Left ventricle myocardium superior (tissue), 1 donor: Measurements from ENCODE around the gene LAPTM5. TPM values are rescaled to one million over a fixed set of nuclear protein-coding genes. Genes with fewer than 3 reads are reported as not detected.
"Not testable (repeated sequence)": the region's sequence is repeated elsewhere in the genome, so short reads cannot be mapped to it uniquely, and the experiment has no call there.

Source experiments
- ATAC-seq: fragments of 200-7000 bp; cut with Tn5 transposase; one replicate; pipeline ENCODE4 v1.9.1; 2020; ENCODE audit warnings: mild to moderate bottlenecking, moderate library complexity
- DNase-seq: peaks from one replicate; pipeline ENCODE4 v3.0.0-alpha.2; 2020
- intact Hi-C: fragments of 100-400 bp; cut with micrococcal nuclease; formaldehyde crosslinking; loops from one replicate; pipeline ENCODE4 v1.11.0; 2022
- total RNA-seq: library from RNA; stranded (reverse); fragmentation: NEBNext Ultra II Directional; extraction: Animal tissue kit (Norgen Biotek cat#: 25700); gene quantifications from one replicate; pipeline ENCODE4 v1.2.1, GENCODE V29; 2021
- donor health status: DM: no; HTN: yes; CAD: no; lungs with severe emphysema.

Gene LAPTM5
- total RNA-seq, 1 donor from 2014 or later: 23.9 TPM

DNA sequence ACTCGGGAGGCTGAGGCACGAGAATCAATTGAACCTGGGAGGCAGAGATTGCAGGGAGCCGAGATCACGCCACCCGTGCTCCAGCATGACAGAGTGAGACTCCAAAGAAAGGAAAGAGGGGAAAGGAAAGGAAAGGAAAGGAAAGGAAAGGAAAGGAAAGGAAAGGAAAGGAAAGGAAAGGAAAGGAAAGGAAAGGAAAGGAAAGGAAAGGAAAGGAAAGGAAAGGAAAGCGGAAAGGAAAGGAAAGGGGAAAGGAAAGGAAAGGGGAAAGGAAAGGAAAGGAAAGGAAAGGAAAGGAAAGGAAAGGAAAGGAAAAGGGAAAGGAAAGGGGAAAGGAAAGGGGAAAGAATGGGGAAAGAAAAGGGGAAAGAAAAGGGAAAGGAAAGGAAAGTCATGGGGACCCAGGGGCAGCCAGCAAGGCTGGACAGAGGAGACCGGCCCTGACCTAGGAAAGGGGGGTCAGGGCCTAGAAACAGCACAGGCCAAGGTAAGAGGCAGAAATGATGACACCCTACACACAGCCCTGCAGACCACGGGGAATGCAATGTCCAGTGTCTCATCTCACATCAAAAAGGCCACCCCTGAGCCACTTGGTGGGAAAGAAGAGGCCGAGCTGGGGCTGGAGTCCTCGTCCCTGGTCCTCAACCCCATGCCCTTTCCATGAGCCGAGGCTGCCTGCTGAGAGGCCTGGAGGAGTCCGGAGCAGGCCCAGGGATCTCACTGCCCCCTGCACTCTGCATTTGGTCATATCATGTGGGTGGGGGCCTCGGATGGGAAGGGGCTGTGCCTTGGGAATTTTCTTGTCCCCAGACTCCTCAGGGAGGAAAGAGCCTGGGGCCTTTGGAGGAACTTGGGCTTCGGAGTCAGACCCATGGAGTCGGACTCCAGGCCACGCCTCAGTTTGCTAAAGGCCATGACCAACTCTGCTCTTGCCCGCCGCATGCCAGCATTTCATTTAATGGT, 18.8 kb upstream of the LAPTM5 start:
- intact Hi-C loops: no loop called here
- ATAC-seq (no peak), DNase-seq (no peak)

DNA sequence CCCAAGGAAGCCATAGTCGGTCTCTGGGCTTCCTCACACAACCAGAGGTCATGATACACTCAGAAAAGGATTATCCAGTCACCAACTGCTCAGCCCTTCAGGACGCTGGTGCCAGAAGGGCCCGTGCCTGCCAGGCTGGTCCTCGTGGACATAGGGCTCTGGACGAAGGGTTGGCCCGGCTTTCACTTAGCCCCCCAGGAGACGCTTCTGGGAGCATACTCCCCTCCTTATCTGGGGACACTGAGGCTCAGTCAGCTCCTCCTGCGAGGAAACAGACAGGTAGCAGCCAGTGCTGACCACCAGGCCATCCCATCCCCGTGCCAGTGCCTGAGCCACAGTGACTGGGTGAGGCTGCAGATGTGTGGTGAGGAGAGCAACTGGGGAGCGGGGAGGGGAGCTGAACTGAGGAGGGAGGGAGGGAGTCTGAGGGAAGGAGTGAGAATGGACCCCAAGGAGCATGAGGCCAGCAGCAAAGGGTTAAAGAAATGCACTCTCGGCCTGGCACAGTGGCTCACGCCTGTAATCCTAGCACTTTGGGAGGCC, 17.9 kb upstream of the LAPTM5 start:
- DNase-seq (no peak), ATAC-seq (no peak)
- intact Hi-C loops: no loop called here

DNA sequence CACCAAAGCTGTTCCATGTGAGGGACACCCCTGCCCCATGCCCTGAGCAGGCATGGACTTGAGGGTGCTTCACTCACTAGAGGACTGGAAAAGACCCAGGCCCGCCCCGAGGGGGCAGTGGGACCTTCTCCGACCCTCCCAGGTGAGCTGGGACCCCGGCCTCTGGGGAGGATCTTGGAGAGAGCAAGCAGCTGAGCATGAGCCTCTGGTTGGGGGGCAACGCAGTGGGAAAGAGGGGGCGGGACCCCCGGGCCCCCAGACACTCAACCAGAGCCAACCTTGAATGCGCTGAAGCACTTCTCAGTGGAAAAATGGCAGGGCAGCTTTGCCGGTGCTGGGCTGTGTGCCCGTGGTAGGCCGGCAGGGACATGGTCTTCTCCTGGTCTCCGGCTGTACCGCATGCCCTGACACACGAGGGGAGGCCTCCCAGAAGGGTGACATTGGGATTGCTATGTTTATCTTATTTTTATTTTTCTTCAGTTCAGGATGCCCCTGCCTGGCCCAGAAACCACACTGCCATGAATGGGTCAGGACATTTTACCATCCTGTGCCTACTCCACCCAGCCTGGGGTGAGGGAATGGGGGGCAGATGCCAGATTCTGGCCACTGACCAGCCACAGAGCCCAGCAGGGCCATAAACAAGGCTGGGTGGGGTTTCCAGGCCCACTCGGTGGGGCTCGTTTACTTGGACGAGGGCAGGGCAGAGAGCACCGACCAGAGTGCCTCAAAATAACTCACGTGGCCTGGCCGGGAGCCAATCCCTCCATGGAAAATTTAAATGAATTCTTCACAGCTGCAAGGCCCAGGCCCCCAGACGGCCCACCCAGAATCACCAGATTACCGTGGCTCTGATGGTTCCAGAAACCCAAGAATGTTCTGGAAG, 17.2 kb upstream of the LAPTM5 start:
- intact Hi-C loops: no loop called here
- ATAC-seq (no peak), DNase-seq (no peak)

DNA sequence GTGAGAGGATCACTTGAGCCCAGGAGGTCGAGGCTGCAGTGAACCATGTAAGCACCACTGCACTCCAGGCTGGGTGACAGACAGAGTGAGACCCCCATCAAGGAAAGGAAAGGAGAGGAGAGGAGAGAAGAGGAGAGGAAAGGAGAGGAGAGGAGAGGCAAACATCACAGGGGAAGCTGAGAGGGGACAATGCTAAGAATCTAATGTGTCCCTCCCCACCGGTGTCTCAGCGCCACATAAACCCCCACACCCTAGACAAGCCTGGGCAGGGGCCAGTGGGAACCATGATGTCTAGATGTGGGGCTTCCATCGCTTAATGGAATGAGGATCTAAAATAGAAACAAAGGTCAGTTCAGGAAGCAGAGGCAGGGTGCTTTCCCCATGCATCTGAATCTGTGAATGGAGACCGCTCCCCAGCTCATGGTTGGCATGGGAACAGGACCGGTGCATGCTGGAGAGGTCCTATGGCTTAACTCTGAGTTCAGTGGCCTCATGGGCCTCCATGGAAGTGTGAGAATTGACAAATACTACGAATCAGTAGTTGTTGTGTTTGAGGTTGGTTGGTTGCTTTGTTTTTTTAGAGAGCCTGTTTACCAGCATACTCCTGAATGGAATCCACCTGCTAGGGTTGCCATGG, 16.3 kb upstream of the LAPTM5 start:
- DNase-seq (no peak), ATAC-seq (no peak)
- intact Hi-C loops: no loop called here

DNA sequence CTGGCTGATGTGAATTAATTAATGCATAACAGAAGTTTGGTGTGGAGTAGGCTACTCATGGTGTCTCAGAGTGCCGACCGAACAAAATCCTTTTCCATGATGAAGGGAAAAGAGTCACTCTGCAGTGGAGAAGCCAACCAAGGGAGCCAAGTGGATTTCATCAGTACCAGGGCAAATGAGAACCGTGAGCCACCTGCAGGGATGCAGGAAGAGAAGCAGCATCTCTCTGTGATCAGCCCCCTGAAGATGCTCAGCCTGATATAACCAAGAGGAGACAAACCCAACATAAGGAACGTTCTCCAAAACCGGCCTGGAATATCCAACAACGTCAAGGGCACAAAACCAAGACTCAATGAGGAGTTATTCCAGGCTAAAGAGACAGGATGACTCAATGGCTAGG, 13.4 kb upstream of the LAPTM5 start:
- intact Hi-C loops: no loop called here
- ATAC-seq (no peak), DNase-seq (no peak)

DNA sequence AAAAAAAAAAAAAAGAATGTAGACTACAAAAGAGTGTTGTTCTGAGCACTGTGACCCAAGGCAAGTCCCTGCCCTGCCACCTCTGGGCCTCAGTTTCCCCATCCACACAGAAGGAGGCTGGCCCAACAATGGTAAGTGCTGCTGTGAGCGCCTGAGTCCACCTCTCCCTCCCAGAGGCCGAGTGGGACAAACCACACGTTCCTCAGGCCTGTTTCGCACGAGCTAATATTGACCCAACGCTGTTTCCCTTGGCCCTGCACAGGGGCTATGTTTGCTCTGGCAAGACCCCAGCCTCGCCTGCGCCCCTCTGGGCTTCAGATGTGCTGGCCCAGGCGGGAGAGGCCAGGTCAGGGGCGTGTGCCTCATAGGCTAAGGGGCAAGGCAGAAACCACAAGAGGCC, 12.6 kb upstream of the LAPTM5 start:
- ATAC-seq (no peak), DNase-seq (no peak)

DNA sequence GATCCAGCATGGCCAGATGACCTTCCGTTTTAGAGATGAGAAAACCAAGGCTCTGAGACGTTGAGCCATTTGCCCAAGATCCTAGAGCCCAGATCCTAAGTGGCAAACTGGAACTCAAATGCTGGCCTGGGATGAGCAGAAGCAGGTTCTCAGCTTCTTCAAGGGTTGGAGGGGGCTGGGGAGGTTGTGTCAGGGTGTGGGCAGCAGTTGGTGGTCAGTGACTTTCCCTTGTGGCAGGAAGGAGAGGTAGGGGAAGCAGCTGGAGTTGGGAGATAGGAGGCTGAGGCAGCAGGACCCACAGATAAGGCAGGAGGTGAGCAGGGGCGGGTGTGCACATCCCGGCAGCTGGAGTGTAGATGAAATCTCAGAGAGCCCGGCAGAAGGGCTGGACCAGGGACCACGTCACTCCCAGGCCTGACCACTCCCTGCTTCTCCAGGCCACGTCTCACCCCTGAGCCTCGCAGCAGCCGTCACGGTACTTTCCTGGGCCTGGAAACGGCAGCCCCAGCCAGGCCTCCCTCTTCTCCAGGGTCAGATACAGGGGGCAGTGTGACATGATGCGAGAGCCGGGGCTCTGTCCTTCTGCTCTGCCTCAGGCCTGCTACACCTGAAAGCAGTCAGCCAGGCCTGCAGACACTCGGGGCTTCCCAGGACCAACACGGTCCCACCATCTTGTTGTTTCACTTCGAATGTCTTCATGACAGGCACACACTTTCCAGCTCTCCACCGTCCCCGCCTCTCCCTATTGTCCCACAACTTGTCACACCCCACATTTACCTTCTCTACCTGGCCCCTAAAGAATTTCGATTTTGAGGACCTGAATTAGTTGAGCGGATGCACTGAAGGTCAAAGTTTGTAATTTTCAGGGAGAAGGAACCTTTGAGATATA, 11.5 kb upstream of the LAPTM5 start:
- DNase-seq (no peak), ATAC-seq (no peak)
- intact Hi-C loops: no loop called here

More for the DNA sequence above, 12.6 kb upstream of the LAPTM5 start:
- intact Hi-C loops: no loop called here

DNA sequence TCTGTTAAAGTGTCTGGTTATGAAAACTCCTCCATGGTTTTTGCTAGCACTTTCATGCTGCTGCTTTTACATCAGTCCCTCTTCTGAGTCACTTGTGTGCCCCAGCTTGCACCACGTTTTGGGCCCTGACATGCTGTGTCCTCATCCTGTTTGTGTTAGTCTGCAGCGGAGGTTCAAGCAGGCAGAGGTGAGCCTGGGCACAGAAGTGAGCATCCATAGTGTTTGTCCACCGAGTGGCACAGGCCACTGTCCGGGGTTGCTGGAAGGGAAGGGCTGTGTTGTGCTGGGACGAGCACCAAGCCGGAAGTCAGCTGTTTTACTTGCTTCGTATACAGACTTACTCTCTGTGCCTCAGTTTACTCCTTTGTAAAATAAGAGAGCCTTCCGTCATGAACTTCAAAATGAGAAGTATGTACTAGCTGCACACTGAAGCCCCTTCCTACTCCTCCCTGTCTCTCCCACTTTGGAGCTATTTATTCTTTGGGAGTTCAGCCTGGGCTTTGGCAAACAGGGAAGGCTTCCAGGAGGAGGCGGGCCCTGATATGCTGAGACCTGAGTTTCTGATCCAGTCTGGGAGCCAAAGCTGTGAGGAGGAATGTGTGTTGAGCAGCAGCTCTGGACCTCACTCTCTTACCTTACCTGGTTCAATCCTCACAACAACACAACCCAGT, 10.7 kb upstream of the LAPTM5 start:
- DNase-seq: no peak
- no peak for ATAC-seq
- intact Hi-C loops: no loop called here

DNA sequence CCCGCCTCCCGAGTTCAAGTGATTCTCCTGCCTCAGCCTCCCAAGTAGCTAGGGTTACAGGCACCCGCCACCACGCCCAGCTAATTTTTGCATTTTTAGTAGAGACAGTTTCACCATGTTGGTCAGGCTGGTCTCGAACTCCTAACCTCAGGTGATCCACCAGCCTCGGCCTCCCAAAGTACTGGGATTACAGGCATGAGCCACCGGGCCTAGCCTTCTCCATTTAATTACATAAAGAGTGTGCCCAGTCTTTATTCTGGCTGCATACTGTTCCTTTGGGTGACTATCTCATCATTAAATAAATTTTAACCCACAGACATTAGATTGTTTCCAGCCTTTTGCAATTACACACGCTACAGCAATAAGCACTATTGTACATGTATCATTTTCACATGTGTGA, 9.4 kb upstream of the LAPTM5 start:
- DNase-seq, intact Hi-C loops, ATAC-seq: not testable (repeated sequence)

DNA sequence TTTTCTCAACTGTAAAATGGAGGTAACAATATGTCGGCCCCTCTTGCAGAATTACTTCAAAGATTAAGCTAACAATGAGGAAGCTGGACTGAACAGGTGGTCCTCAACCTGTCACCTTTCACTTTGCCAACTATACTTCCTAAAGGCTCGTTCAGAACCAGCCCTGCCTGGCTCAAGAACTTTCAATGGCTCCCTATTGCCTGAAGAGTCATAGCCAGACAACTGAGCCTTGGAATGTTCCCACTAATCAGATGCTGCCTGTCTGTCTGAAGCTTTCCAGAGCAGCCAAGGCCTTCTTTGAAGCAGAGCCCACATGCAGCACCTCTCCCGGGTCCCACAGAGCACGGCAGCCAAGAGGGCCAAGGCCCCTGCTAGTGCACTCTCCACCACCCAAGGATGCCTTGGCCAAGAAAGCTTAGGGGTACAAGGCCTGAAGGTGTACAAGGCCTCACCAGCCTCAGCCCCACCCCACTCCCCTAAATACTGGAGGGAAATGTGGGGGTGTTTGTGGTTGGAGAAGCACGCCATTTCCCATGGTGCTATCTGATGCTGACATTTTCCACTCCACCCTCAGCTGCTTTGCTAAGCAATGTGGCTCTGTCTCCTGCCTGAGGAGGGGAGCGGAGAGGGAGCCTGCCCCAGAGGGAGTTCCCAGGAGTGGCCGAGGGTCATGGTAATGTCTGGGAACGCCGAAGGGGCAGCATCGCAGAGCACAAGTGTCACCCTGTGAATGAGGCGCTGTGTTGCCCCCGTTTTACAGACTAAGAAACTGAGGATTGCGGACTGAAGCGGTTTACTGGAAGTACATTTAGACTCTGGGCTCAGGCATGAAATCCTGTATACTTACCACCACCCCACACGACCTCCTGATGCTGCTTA, 8.2 kb upstream of the LAPTM5 start:
- DNase-seq (no peak), ATAC-seq (no peak)
- intact Hi-C loops: no loop called here

DNA sequence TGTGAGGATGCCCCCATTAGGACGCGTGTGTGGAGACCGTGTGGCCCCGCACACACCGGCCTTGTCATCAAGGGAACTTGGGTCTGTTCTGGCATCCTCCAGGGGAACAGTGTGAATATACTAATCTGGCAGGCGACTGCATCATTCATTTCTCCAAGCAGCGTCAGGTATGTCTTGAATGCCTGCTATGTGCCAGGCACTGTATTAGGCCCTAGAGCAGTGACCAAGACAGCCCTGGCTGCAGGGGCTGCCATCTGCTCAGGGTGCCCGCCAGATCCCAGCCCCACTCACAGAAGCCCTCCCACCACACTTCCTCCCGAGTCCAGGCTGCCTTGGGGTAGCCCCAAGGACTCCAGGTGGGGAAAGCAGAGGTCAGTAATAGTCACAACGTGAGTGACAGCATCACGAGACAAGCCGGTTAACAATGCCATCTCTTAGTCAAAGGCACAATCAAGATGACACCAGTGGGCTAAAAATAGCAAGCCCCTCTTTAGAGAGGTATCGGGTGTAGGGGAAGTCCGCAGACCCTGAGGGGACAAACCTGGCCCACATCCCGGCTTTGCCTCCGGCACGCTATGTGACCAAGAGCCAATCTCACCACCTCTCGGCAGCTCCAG, 7.5 kb upstream of the LAPTM5 start:
- intact Hi-C loops: no loop called here
- DNase-seq: no peak
- ATAC-seq: no peak

DNA sequence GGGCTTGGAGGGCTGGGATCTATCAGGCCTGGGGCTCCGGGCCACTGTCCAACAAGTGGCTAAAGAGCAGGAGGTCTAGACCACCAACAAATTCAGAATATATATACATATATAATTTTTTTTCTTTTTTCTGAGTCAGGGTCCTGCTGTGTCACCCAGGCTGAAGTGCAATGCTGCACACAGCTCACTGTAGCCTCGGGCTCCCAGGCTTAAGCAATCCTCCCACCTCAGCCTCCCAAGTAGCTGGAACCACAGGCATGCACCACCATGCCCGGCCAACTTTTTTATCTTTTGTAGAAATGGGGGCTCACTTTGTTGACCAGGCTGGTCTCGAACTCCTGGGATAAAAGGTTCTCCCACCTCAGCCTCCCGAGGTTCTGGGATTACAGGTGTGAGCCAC, 6.8 kb upstream of the LAPTM5 start:
- ATAC-seq (no peak), DNase-seq (no peak)
- intact Hi-C loops: no loop called here

DNA sequence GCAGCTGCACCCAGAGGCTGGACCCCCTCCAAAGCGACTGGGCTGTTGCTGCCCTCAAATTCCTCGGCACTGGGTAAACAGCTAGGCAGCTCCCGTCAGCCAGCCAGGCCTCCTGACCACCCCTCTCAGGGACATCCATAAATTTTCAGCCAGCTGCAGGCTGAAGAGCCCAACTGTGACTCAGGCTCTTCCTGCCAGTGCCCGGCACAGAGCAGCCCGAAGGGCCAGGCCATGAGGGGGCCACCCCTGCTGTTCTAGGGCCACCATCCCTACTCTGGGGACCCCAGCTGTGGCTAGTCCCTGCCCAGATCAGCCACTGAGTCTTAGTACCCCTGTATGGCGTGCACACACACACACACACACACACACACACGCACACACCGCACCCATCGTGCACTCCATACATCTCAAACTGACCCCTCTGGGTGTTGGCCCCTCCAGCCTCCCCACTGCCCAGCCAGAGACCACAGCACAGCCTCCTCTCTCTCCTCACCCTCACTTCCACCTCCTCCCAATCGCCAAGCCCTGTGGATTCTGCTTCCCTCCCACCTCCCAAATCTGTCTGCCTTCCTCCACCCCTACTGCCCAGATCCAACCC, 6.2 kb upstream of the LAPTM5 start:
- intact Hi-C loops: no loop called here
- ATAC-seq: peak; percentile 24
- DNase-seq: no peak

DNA sequence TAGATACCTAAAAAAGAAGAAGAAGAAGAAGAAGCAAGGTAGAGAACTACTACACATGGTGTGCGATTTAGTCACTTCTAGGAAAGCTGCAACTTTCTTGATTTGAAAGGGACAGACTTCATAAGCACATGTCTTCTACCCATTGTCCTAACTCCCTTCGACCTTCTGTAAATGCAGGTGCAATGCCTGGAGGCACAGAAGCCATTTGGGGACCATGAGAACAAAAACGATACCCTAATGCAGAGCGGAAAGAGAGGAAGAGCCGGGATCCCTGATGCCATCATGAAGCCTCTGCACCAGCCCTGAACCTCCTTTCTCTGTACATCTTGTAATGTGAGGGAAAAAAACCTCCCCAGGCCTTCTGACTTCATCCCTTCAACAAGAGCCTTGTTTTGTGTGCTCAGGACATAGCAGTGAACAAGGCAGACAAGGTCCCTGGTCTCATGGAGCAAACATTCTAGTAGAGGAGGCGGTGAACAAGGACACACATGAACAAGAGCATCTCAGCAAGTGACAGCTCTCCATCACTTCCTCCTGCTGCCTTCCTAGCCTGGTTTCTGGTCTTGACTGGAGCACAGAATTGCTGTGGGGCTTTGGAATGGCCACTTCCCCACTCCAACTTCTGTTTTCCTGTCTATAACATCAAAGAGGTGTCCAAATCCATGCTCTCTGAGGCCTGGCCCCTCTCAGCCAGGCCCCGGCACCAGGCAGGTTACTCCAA, 5.5 kb upstream of the LAPTM5 start:
- ATAC-seq: no peak
- intact Hi-C loops: no loop called here

DNA sequence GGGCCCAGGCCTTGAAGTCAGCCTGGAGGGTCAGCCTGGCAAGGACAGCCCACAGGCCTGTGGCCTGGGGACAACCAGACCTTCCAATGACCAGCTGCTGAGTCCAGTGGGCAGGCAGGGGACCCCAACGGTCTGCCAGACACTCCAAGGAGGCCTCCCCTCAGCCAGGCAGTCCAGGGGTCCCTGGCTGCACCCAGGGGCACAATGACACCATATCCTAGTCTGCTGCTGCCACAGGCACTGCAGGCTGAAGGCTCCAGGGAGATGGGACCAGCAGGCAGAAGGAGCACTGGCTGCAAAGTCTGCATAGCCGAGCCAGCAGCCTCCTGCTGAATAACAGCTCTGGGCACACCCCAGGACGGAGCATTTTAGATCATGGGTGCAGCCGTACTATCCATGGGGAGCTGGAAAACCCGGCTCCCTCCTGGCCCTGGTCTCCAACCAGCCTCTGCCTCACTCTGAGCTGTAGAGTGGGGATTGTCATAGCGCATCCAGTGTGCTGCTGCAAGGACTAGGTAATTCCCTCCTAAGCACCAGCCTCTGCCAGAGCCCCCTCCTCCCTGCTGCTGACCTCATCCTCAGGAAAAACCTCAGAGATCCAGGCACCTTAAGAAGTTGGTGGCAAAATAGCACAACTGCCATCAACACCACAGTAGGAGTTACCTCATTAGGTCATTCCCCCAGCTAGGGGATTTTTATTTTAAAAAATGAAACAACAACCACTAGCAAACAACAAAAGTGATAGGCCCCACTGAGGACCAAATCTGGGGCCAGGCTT, 4.8 kb upstream of the LAPTM5 start:
- ATAC-seq: no peak
- intact Hi-C loops: no loop called here
- no peak for DNase-seq

More for the DNA sequence above, 5.5 kb upstream of the LAPTM5 start:
- DNase-seq: no peak
